Subcutaneous abdominal adipose tissue (tissue), 5 donors: Measurements from ENCODE around the gene UAP1.
"Not testable (repeated sequence)": the region's sequence is repeated elsewhere in the genome, so short reads cannot be mapped to it uniquely, and the experiment has no call there.

Experiments
- H3K27ac ChIP-seq: one replicate; pipeline ENCODE4 v1.7.0; 2013; ENCODE audit warnings: low read depth, mild to moderate bottlenecking, inconsistent platforms, low read length, moderate library complexity
- H3K27me3 ChIP-seq, 5 donors: one replicate each; pipeline ENCODE4 v1.7.0; 2013; ENCODE audit warnings: low read length in 5 of 5, inconsistent platforms in 1 of 5; ENCODE audit not compliant: control insufficient read depth in 5 of 5, insufficient read depth in 4 of 5
- H3K36me3 ChIP-seq, 5 donors: one replicate each; pipeline ENCODE4 v1.7.0; 2013; ENCODE audit warnings: low read length in 5 of 5; ENCODE audit not compliant: control insufficient read depth in 5 of 5, insufficient read depth in 5 of 5
- H3K4me1 ChIP-seq, 5 donors: one replicate each; pipeline ENCODE4 v1.7.0; 2013; ENCODE audit warnings: low read length in 5 of 5, mild to moderate bottlenecking in 3 of 5, moderate library complexity in 1 of 5; ENCODE audit not compliant: control insufficient read depth in 5 of 5, insufficient read depth in 5 of 5
- H3K4me3 ChIP-seq, 5 donors: one replicate each; pipeline ENCODE4 v1.7.0; 2013; ENCODE audit warnings: low read length in 5 of 5, low read depth in 1 of 5
- H3K9ac ChIP-seq, 5 donors: one replicate each; pipeline ENCODE4 v1.7.0; 2013; ENCODE audit warnings: low read length in 5 of 5, mild to moderate bottlenecking in 4 of 5, moderate library complexity in 3 of 5
- H3K9me3 ChIP-seq, 5 donors: one replicate each; pipeline ENCODE4 v1.7.0; 2013; ENCODE audit warnings: low read length in 5 of 5; ENCODE audit not compliant: control insufficient read depth in 5 of 5
- donor health status: healthy.
- donor health status: healthy.
- donor health status: healthy.
- donor health status: healthy.
- donor health status: healthy.

Gene UAP1

DNA sequence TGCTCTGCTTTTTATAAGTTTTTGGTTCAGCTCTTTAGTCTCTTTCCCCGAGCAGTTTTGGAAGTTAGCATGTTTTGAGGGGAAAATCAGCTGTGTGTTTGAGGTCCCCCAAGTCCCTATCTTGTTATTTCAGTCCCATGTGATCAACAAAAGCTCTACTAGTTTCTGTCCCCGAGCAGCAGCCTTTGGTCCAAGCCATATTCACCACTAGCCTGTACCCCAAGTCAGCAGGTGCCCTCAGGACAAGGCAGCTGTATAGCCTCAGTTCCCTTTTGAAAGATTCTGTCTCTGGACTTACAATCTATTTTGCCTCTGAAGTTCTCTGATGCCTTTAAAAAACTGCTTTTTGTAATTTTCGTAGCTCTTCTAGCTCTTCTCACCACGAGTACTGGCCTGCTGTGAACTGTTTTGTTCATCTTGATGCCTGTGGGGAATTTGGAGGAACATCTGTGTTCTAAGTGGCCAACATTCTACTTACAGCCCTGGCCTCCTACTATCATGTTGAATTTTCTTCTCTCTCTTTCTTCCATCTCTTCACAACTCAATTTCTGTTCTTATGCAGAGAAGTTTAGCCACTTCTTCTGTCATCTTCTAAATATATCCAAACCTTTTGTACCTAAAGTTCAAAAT, 16.7 kb downstream of the UAP1 start:
- Histone ChIP-seq H3K4me3 (no peak overlapping the region), H3K9ac (peak overlapping the region in 2 of 5 donors; percentile 15 to 25), H3K27me3 (no peaks in the 10 kb centered on the region), H3K4me1 (peaks cover 1 to 22% (median 10%) of the 10 kb centered on the region in 5 donors), H3K9me3 (no peaks in the 10 kb centered on the region), H3K27ac (peak overlapping the region; percentile 24), H3K36me3 (peaks cover 23 to 39% (median 34%) of the 10 kb centered on the region in 5 donors)

DNA sequence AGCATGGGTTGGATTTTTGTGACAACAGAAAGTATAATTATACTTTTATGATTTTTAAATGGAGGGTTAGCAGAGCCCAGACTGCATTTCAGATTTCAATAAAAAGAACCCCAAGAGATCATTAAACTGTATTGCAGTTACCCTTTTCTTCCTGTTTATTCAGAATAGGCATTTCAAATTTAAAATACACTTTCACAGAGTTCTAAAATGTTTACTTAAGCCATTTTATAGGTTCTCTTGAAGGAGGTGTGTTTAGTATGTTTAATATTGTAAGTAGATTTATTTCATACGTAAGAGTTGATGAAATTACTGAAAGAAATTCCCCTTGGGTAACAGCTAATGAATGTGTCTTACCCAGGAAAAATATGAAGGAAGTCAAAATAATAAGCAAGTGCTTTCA, 17.4 kb downstream of the UAP1 start:
- no peak overlapping the region for H3K9ac ChIP-seq
- no peaks in the 10 kb centered on the region for H3K27me3 ChIP-seq
- no peak overlapping the region for H3K4me3 ChIP-seq
- peaks cover 1 to 17% (median 10%) of the 10 kb centered on the region in 5 donors for H3K4me1 ChIP-seq
- peaks cover 30 to 47% (median 35%) of the 10 kb centered on the region in 5 donors for H3K36me3 ChIP-seq
- H3K27ac ChIP-seq, result peak overlapping the region; percentile 24
- no peaks in the 10 kb centered on the region for H3K9me3 ChIP-seq

DNA sequence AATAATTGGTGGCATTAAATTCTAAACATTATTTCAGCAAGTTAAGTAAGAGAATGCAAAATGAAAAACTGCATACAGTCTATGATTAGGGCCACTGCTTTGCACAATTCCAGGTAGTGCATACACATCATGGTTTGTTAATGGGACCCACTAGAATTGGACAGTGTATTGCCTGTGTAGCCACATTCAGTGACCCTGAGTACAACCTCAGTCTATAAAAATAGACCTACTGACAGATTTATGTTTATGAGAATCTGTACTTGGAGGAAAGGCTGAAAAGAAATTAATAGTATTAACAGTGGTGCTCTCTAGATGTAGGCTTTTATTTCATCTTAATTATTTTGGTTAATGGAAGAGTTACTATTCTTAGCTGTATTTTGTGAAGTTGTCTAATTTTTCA, 18.8 kb downstream of the UAP1 start:
- no peaks in the 10 kb centered on the region for H3K27me3 ChIP-seq
- H3K36me3 ChIP-seq, result peaks cover 38 to 60% (median 41%) of the 10 kb centered on the region in 5 donors
- H3K9ac ChIP-seq, result no peak overlapping the region
- H3K4me1 ChIP-seq, result peaks cover 1 to 10% (median 9%) of the 10 kb centered on the region in 5 donors
- H3K27ac ChIP-seq, result no peak overlapping the region
- H3K9me3 ChIP-seq, result no peaks in the 10 kb centered on the region
- H3K4me3 ChIP-seq, result no peak overlapping the region

DNA sequence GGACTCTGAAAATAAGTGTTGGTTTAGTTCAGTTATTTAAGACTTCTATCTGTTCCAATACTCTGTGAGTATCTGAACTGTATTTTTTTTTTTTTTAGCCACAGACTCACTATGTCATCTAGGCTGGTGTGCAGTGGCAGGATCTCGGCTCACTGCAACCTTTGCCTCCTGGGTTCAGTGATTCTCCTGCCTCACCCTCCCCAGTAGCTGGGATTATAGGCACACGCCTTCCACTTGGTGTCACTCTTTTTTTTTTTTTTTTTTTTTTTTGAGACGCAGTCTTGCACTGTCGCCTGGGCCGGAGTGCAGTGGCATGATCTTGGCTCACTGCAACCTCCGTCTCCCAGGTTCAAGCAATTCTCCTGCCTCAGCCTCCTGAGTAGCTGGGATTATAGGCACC, 21.4 kb downstream of the UAP1 start:
- not testable (repeated sequence) for H3K27me3 ChIP-seq, H3K27ac ChIP-seq, H3K9me3 ChIP-seq, H3K4me3 ChIP-seq, H3K4me1 ChIP-seq, H3K9ac ChIP-seq
- H3K36me3 ChIP-seq, result peaks cover 46 to 65% (median 55%) of the 10 kb centered on the region in 5 donors

DNA sequence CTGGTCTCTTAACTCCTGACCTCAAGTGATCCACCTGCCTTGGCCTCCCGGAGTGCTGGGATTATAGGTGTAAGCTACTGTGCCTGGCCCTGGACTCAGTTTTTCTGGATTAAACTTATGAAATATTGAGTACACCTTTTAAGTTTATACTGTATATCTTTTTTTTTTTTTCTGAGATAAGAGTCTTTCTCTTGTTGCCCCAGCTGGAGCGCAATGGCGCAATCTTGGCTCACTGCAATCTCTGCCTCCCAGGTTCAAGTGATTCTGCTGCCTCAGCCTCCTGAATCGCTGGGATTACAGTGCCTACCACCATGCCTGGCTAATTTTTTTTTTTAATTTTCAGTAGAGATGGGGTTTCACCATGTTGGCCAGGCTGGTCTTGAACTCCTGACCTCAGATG, 23.6 kb downstream of the UAP1 start:
- not testable (repeated sequence) for H3K9me3 ChIP-seq, H3K27ac ChIP-seq, H3K4me3 ChIP-seq, H3K27me3 ChIP-seq, H3K4me1 ChIP-seq, H3K9ac ChIP-seq
- peaks cover 55 to 73% (median 60%) of the 10 kb centered on the region in 5 donors for H3K36me3 ChIP-seq

DNA sequence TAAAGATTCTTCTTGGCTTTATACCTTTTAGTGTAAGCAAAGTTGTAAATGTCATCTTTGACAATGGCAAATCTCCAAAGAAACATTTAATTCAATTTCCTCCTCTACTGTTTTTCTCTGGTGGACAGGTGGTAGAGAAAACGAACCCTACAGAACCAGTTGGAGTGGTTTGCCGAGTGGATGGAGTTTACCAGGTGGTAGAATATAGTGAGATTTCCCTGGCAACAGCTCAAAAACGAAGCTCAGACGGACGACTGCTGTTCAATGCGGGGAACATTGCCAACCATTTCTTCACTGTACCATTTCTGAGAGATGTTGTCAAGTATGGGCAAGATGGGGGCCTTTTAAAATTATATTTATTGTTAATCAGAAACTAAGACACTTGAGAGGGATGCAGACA, 25.8 kb downstream of the UAP1 start:
- H3K4me3 ChIP-seq, result no peak overlapping the region
- no peaks in the 10 kb centered on the region for H3K4me1 ChIP-seq
- no peak overlapping the region for H3K27ac ChIP-seq
- no peaks in the 10 kb centered on the region for H3K27me3 ChIP-seq
- H3K9ac ChIP-seq, result no peak overlapping the region
- peaks cover 46 to 79% (median 59%) of the 10 kb centered on the region in 5 donors for H3K36me3 ChIP-seq
- no peaks in the 10 kb centered on the region for H3K9me3 ChIP-seq

DNA sequence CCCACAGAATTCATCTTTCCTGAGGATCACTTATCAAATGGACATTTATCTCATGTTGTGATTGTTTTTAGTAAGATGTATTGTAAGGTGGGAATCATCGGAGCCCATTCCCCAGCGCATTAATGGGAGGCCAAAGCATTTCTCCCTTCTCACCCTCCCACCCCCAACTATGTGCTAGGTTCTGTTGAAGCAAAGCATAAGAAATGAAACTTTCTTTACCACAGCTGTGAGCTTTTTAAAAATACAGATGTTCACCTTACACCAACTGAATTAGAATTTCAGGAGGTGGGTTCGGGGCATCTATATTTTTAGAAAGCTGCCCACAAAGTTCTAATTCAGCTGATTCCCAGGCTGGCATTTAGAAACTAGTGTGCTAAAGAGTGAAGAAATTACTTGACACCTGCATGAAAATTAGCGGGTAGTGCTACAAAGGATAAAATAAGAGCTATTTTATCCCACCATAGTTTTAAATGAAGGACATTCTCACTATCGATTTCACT, 26.3 kb downstream of the UAP1 start:
- no peak overlapping the region for H3K27ac ChIP-seq
- H3K9ac ChIP-seq, result no peak overlapping the region
- H3K36me3 ChIP-seq, result peaks cover 48 to 81% (median 64%) of the 10 kb centered on the region in 5 donors
- no peaks in the 10 kb centered on the region for H3K27me3 ChIP-seq
- H3K4me3 ChIP-seq, result no peak overlapping the region
- no peaks in the 10 kb centered on the region for H3K9me3 ChIP-seq
- H3K4me1 ChIP-seq, result no peaks in the 10 kb centered on the region

DNA sequence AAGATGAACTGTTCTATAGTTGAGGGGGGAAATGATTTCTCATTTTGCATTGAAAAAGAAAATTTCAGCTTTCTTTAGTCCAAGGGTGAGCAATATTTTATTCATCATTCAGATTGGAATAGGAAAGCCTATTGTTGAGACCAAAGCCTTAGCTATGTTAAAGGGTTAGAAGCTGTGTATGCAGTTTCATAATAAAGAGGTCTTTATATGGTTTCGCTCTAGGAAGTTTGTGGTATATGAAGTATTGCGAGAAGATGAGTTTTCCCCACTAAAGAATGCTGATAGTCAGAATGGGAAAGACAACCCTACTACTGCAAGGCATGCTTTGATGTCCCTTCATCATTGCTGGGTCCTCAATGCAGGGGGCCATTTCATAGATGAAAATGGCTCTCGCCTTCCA, 28.6 kb downstream of the UAP1 start:
- no peak overlapping the region for H3K4me3 ChIP-seq
- no peaks in the 10 kb centered on the region for H3K9me3 ChIP-seq
- no peaks in the 10 kb centered on the region for H3K4me1 ChIP-seq
- H3K27me3 ChIP-seq, result no peaks in the 10 kb centered on the region
- H3K36me3 ChIP-seq, result peaks cover 54 to 81% (median 61%) of the 10 kb centered on the region in 5 donors
- no peak overlapping the region for H3K9ac ChIP-seq
- no peak overlapping the region for H3K27ac ChIP-seq

DNA sequence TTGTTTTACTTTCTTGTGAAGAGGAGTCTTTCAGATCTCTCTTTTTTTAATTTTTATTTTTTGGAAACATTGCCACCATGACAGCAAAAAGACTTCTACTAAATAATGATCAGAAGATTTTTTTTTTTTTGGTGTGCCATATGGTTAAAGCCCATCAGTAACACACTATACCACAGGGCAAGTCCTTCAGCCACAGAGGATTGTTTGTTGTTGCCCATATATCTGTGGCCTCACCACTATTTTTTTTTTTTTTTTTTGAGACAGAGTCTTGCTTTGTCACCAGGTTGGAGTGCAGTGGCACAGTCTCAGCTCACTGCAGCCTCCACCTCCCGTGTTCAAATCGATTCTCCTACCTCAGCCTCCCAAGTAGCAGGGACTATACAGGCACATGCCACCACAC, 29.2 kb downstream of the UAP1 start:
- H3K9ac ChIP-seq, result no peak overlapping the region
- no peaks in the 10 kb centered on the region for H3K4me1 ChIP-seq
- H3K27me3 ChIP-seq, result no peaks in the 10 kb centered on the region
- H3K27ac ChIP-seq, result no peak overlapping the region
- peaks cover 58 to 83% (median 65%) of the 10 kb centered on the region in 5 donors for H3K36me3 ChIP-seq
- H3K4me3 ChIP-seq, result no peak overlapping the region
- no peaks in the 10 kb centered on the region for H3K9me3 ChIP-seq

DNA sequence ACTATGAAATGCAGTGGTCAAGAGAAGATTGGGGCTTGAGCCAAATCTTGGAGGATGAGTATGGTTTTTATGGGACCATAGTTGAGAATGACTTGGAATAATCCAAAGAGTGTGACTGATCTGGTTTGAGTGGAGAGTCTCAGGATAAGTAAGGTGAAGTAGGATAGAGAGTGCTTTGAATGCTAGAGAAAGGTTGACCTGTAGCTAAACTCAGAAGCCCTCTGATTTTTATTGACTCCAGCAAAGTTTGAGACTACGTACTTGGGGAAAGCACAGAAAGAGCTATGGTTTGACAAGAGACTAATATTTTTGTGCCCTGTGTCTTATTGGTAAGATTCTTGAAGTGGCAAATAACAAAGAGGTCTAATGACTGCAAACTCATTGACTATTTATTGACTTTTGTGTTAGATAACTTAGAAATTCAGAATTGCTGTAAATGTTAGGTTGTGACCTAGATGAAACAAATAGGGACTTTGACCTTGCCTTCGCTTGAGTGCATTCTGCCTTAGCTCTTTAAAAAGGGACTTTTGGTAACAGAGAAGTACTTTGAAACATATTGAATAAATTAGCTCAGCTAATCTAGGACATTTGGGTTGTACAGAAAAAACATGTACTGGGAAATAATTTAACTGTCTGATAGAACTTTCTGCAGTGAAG, 35.1 kb downstream of the UAP1 start:
- no peaks in the 10 kb centered on the region for H3K27me3 ChIP-seq
- H3K9me3 ChIP-seq, result no peaks in the 10 kb centered on the region
- H3K4me3 ChIP-seq, result no peak overlapping the region
- no peak overlapping the region for H3K27ac ChIP-seq
- no peak overlapping the region for H3K9ac ChIP-seq
- H3K4me1 ChIP-seq, result peaks cover 0 to 6% (median 0%) of the 10 kb centered on the region in 5 donors
- peaks cover 39 to 86% (median 63%) of the 10 kb centered on the region in 5 donors for H3K36me3 ChIP-seq
